ENCODE measurements around the gene AHCYL1.

Gene AHCYL1

GRCh38 chr1:110058591-110058990 lies 74.0 kb downstream of the AHCYL1 start:
- FAIRE-seq: no peak
- no peak for TF ChIP-seq POLR2A (IDR thresholded peaks at IDR 0.05; ENCODE audit: low read depth, low read length)
- no peak for TF ChIP-seq POLR2AphosphoS5 (IDR thresholded peaks at IDR 0.05; ENCODE audit: low read depth, low read length)
- no peak for TF ChIP-seq TAF1 (IDR thresholded peaks at IDR 0.05; ENCODE audit: borderline replicate concordance, low read depth, low read length)
- DNase-seq (ENCODE audit: insufficient read length): no peak

- FAIRE-seq (no peak), DNase-seq (ENCODE audit: insufficient read length) (no peak)
- TF ChIP-seq POLR2A (IDR thresholded peaks at IDR 0.05; ENCODE audit: low read depth, low read length) (no peak), POLR2AphosphoS5 (IDR thresholded peaks at IDR 0.05; ENCODE audit: low read depth, low read length) (no peak), TAF1 (IDR thresholded peaks at IDR 0.05; ENCODE audit: borderline replicate concordance, low read depth, low read length) (no peak)
Measured at GRCh38 chr1:110059133-110059863, 74.7 kb downstream of the AHCYL1 start.

- TF ChIP-seq POLR2AphosphoS5 (IDR thresholded peaks at IDR 0.05; ENCODE audit: low read depth, low read length) (0 out of 2 replicates have a peak, but pooled peaks have one; percentile 35), TAF1 (IDR thresholded peaks at IDR 0.05; ENCODE audit: borderline replicate concordance, low read depth, low read length) (no peak), POLR2A (IDR thresholded peaks at IDR 0.05; ENCODE audit: low read depth, low read length) (no peak)
- DNase-seq (ENCODE audit: insufficient read length): peak; percentile 62
- peak; percentile 79 for FAIRE-seq
Measured at GRCh38 chr1:110060034-110060661, 75.6 kb downstream of the AHCYL1 start.

GRCh38 chr1:110060662-110061060 lies 76.1 kb downstream of the AHCYL1 start:
- FAIRE-seq (no peak), DNase-seq (ENCODE audit: insufficient read length) (no peak)
- no peak for TF ChIP-seq TAF1 (IDR thresholded peaks at IDR 0.05; ENCODE audit: borderline replicate concordance, low read depth, low read length)
- no peak for TF ChIP-seq POLR2AphosphoS5 (IDR thresholded peaks at IDR 0.05; ENCODE audit: low read depth, low read length)
- no peak for TF ChIP-seq POLR2A (IDR thresholded peaks at IDR 0.05; ENCODE audit: low read depth, low read length)

GRCh38 chr1:110061341-110061740 lies 76.8 kb downstream of the AHCYL1 start:
- FAIRE-seq (no peak), DNase-seq (ENCODE audit: insufficient read length) (no peak)
- TF ChIP-seq POLR2A (IDR thresholded peaks at IDR 0.05; ENCODE audit: low read depth, low read length) (no peak), POLR2AphosphoS5 (IDR thresholded peaks at IDR 0.05; ENCODE audit: low read depth, low read length) (no peak), TAF1 (IDR thresholded peaks at IDR 0.05; ENCODE audit: borderline replicate concordance, low read depth, low read length) (no peak)

GRCh38 chr1:110062612-110063011 lies 78.0 kb downstream of the AHCYL1 start:
- DNase-seq (ENCODE audit: insufficient read length) (no peak), FAIRE-seq (no peak)
- no peak for TF ChIP-seq TAF1 (IDR thresholded peaks at IDR 0.05; ENCODE audit: borderline replicate concordance, low read depth, low read length)
- TF ChIP-seq POLR2A (IDR thresholded peaks at IDR 0.05; ENCODE audit: low read depth, low read length): no peak
- TF ChIP-seq POLR2AphosphoS5 (IDR thresholded peaks at IDR 0.05; ENCODE audit: low read depth, low read length): no peak

- DNase-seq (ENCODE audit: insufficient read length) (no peak), FAIRE-seq (no peak)
- TF ChIP-seq TAF1 (IDR thresholded peaks at IDR 0.05; ENCODE audit: borderline replicate concordance, low read depth, low read length) (no peak), POLR2A (IDR thresholded peaks at IDR 0.05; ENCODE audit: low read depth, low read length) (no peak), POLR2AphosphoS5 (IDR thresholded peaks at IDR 0.05; ENCODE audit: low read depth, low read length) (no peak)
Measured at GRCh38 chr1:110063781-110064180, 79.2 kb downstream of the AHCYL1 start.

- FAIRE-seq: no peak
- TF ChIP-seq TAF1 (IDR thresholded peaks at IDR 0.05; ENCODE audit: borderline replicate concordance, low read depth, low read length) (no peak), POLR2A (IDR thresholded peaks at IDR 0.05; ENCODE audit: low read depth, low read length) (no peak), POLR2AphosphoS5 (IDR thresholded peaks at IDR 0.05; ENCODE audit: low read depth, low read length) (no peak)
- no peak for DNase-seq (ENCODE audit: insufficient read length)
Measured at GRCh38 chr1:110064576-110065337, 80.2 kb downstream of the AHCYL1 start.

- DNase-seq (ENCODE audit: insufficient read length) (no peak), FAIRE-seq (no peak)
- TF ChIP-seq POLR2A (IDR thresholded peaks at IDR 0.05; ENCODE audit: low read depth, low read length) (no peak), POLR2AphosphoS5 (IDR thresholded peaks at IDR 0.05; ENCODE audit: low read depth, low read length) (no peak), TAF1 (IDR thresholded peaks at IDR 0.05; ENCODE audit: borderline replicate concordance, low read depth, low read length) (no peak)
Measured at GRCh38 chr1:110065841-110066240, 81.3 kb downstream of the AHCYL1 start.

- FAIRE-seq (no peak), DNase-seq (ENCODE audit: insufficient read length) (no peak)
- no peak for TF ChIP-seq TAF1 (IDR thresholded peaks at IDR 0.05; ENCODE audit: borderline replicate concordance, low read depth, low read length)
- no peak for TF ChIP-seq POLR2A (IDR thresholded peaks at IDR 0.05; ENCODE audit: low read depth, low read length)
Measured at GRCh38 chr1:110067479-110067892, 82.9 kb downstream of the AHCYL1 start.

GRCh38 chr1:110067893-110068645 lies 83.5 kb downstream of the AHCYL1 start:
- no peak for FAIRE-seq
- no peak for DNase-seq (ENCODE audit: insufficient read length)
- no peak for TF ChIP-seq POLR2A (IDR thresholded peaks at IDR 0.05; ENCODE audit: low read depth, low read length)
- TF ChIP-seq POLR2AphosphoS5 (IDR thresholded peaks at IDR 0.05; ENCODE audit: low read depth, low read length): no peak
- TF ChIP-seq TAF1 (IDR thresholded peaks at IDR 0.05; ENCODE audit: borderline replicate concordance, low read depth, low read length): no peak
